Measurements from ENCODE around the gene CD36.

The CD36 gene

GRCh38 chr7:80634505-80634904, 3.9 kb upstream of the CD36 start:
- H3K27ac ChIP-seq (ENCODE audit: extremely low read depth, low read depth, low read length), result no peak overlapping the region
- no peaks in the 10 kb centered on the region for H3K9me3 ChIP-seq (ENCODE audit: control insufficient read depth, insufficient read depth, low read depth, low read length)
- POLR2A ChIA-PET, result no interaction called here
- no peak for TF ChIP-seq MEIS1 (CRISPR knock-in tag; IDR thresholded peaks at IDR 0.05; ENCODE audit: borderline replicate concordance)
- no peak for TF ChIP-seq ZNF18 (tag by site-specific recombination; IDR thresholded peaks at IDR 0.05)
- TF ChIP-seq HOXC10 (CRISPR knock-in tag; IDR thresholded peaks at IDR 0.05), result no peak
- TF ChIP-seq ZNF211 (tag by site-specific recombination; IDR thresholded peaks at IDR 0.05; ENCODE audit: low read depth), result no peak
- no peak for TF ChIP-seq BCL11A (tag by site-specific recombination; IDR thresholded peaks at IDR 0.05; ENCODE audit: low read depth)
- TF ChIP-seq TCF7L2 (IDR thresholded peaks at IDR 0.05; ENCODE audit: borderline replicate concordance, low read depth, low read length), result no peak
- TF ChIP-seq ZNF324 (tag by site-specific recombination; IDR thresholded peaks at IDR 0.05), result no peak
- no peak for TF ChIP-seq ZNF843 (tag by site-specific recombination; IDR thresholded peaks at IDR 0.05)
- TF ChIP-seq ZNF621 (tag by site-specific recombination; IDR thresholded peaks at IDR 0.05), result no peak
- TF ChIP-seq ZNF114 (tag by site-specific recombination; IDR thresholded peaks at IDR 0.05), result no peak
- no peak for TF ChIP-seq PRDM2 (tag by site-specific recombination; IDR thresholded peaks at IDR 0.05; ENCODE audit: borderline replicate concordance)
- TF ChIP-seq ZBTB48 (tag by site-specific recombination; IDR thresholded peaks at IDR 0.05), result no peak
- no peak for TF ChIP-seq ZNF341 (tag by site-specific recombination; IDR thresholded peaks at IDR 0.05; ENCODE audit: low read depth)
- no peak for TF ChIP-seq ZNF280C (tag by site-specific recombination; IDR thresholded peaks at IDR 0.05)
- no peak for TF ChIP-seq ZNF10 (tag by site-specific recombination; IDR thresholded peaks at IDR 0.05)
- no peak for TF ChIP-seq KLF17 (tag by site-specific recombination; IDR thresholded peaks at IDR 0.05)
- no peak for TF ChIP-seq ZFP3 (tag by site-specific recombination; IDR thresholded peaks at IDR 0.05; ENCODE audit: low read depth)
- no peaks in the 10 kb centered on the region for H3K36me3 ChIP-seq (ENCODE audit: control insufficient read depth in 2 of 2, insufficient read depth in 1 of 2, low read length in 2 of 2)
- CTCF ChIA-PET, result interaction anchor here (0.6 to 0.7 kb wide), 2 partner anchors 46 to 640 kb away, joined by 3 to 5 read pairs; no protein-coding TSS in a partner anchor
- no peak overlapping the region for H3K4me3 ChIP-seq (ENCODE audit: low read depth, low read length)
- H3K4me1 ChIP-seq (ENCODE audit: control insufficient read depth, insufficient read depth, low read length), result peaks cover 4% of the 10 kb centered on the region; the same call in 1 of the 2 replicates
